HG03175 (cell line): ENCODE measurements around the gene UGT1A4.
A peak's percentile ranks its signal among the peaks of the same experiment; 100 is the strongest.
"Not testable (repeated sequence)": the region's sequence is repeated elsewhere in the genome, so short reads cannot be mapped to it uniquely, and the experiment has no call there.

Source experiments
- ATAC-seq: cut with Tn5 transposase; IDR thresholded peaks from one replicate; pipeline ENCODE4 v1.9.1; 2021; ENCODE audit warnings: mild to moderate bottlenecking, moderate library complexity; ENCODE audit not compliant: unreplicated experiment

The UGT1A4 gene

GRCh38 chr2:233699424-233700027 lies 19.0 kb upstream of the UGT1A4 start:
- ATAC-seq: no peak

GRCh38 chr2:233700028-233700635 lies 18.4 kb upstream of the UGT1A4 start:
- ATAC-seq: no peak

- ATAC-seq: not testable (repeated sequence)
Measured at GRCh38 chr2:233700842-233701241, 17.7 kb upstream of the UGT1A4 start.

- ATAC-seq: no peak
Measured at GRCh38 chr2:233702238-233702637, 16.3 kb upstream of the UGT1A4 start.

GRCh38 chr2:233705911-233706506 lies 12.5 kb upstream of the UGT1A4 start:
- no peak for ATAC-seq

- no peak for ATAC-seq
Measured at GRCh38 chr2:233706720-233707119, 11.8 kb upstream of the UGT1A4 start.

GRCh38 chr2:233707940-233708644 lies 10.4 kb upstream of the UGT1A4 start:
- ATAC-seq: no peak

GRCh38 chr2:233708942-233709341 lies 9.6 kb upstream of the UGT1A4 start:
- no peak for ATAC-seq

- ATAC-seq: peak; percentile 62
Measured at GRCh38 chr2:233711312-233712008, 7.1 kb upstream of the UGT1A4 start.

GRCh38 chr2:233712611-233713261 lies 5.8 kb upstream of the UGT1A4 start, which contains the start of gene UGT1A5:
UGT1A5 (plus strand) TSS chr2:233712907; CDS start chr2:233712992, 85 bp downstream.
- ATAC-seq: no peak

- no peak for ATAC-seq
Measured at GRCh38 chr2:233713262-233713615, 5.3 kb upstream of the UGT1A4 start.

GRCh38 chr2:233714121-233714520 lies 4.4 kb upstream of the UGT1A4 start:
- ATAC-seq: no peak

GRCh38 chr2:233728723-233729301 lies 10.3 kb downstream of the UGT1A4 start, which contains the start of gene UGT1A3:
UGT1A3 (plus strand) TSS chr2:233729042; CDS start chr2:233729127, 85 bp downstream.
- no peak for ATAC-seq

- not testable (repeated sequence) for ATAC-seq
Measured at GRCh38 chr2:233736868-233737653, 18.5 kb downstream of the UGT1A4 start.

GRCh38 chr2:233740870-233741269 lies 22.3 kb downstream of the UGT1A4 start:
- ATAC-seq: no peak

GRCh38 chr2:233743464-233744259 lies 25.1 kb downstream of the UGT1A4 start:
- no peak for ATAC-seq

GRCh38 chr2:233745073-233745755 lies 26.7 kb downstream of the UGT1A4 start:
- no peak for ATAC-seq

GRCh38 chr2:233745838-233746237 lies 27.3 kb downstream of the UGT1A4 start:
- not testable (repeated sequence) for ATAC-seq
